ENCODE measurements around the gene IGFBP2.

IGFBP2 gene

DNA sequence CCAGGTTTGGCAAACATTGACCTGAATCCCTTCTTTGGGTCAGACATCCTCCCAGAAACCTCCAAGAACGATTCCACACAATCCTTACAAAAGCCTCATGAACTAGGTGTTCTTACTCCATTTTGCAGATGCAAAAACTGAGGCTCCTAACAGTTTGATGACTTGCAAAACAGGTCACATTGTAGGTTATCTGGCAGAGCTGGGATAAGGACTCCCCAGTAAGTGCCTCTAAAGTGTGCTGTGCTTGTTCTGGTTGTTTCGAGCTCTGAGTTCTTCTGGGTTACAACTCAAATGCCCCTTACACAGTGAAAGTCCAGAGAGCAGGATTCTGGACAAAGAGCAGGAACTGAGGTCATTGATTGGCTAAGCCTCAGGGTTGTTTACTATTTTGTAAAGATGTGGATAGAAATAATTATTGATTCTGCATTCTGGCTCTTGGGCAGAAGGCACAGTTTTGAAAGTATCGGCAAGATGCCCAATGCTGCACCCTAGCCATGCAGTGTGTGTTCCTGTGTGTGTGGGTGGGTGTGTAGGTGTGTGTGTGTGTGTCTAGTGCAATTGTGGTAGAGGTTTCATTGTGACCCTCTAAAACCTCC lies 17.0 kb upstream of the IGFBP2 start:
- no peak for DNase-seq

DNA sequence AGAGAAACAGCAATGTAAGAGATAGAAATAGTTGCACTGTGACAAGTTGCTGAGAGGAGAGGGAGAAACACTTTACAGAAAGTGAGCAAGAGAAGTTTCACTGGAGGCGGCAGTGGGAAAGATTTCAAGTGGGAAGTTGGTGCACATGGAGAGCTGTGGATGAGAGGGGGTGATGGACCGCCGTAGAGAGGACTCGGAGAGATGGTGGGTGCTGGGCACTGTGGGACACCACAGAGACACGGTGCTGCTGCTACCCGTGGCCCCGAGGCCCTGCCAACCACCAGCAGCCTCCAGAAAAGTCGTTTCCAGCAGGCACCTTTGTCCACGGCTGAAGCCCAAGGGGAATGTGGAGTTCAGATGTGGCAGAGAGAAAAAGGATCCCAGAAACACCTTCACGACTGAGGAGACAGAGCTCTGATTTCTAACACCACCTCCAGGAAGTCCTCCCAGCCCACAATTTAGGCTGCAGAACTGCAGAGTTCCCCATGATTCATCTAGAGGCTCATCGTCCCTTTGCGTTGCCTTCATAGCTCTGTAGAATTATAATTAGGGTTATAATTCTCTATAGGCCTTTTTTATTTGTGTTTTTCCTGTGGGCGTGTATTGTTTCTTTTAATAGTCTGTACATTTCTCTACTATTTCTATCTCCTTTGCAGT lies 15.9 kb upstream of the IGFBP2 start:
- DNase-seq: no peak

DNA sequence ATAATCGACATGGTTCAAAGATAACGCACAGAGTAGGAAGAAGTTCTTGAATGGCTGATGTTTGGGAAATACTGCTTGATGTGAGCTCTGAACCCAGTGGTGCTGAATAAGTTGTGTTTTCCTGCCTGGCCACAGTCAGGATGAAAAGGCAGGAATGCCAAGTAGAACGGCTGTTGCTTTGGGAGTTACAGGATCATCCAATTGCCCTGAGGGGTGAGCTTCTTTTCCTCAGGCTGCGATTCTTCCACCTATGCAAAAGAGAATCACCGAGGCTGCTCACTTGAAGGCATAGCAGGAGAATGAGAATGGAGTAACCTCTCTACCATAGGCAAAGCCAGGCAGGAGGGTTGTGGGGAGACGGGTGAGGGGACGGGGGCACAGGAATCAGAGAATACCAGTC lies 14.4 kb upstream of the IGFBP2 start:
- DNase-seq: no peak

DNA sequence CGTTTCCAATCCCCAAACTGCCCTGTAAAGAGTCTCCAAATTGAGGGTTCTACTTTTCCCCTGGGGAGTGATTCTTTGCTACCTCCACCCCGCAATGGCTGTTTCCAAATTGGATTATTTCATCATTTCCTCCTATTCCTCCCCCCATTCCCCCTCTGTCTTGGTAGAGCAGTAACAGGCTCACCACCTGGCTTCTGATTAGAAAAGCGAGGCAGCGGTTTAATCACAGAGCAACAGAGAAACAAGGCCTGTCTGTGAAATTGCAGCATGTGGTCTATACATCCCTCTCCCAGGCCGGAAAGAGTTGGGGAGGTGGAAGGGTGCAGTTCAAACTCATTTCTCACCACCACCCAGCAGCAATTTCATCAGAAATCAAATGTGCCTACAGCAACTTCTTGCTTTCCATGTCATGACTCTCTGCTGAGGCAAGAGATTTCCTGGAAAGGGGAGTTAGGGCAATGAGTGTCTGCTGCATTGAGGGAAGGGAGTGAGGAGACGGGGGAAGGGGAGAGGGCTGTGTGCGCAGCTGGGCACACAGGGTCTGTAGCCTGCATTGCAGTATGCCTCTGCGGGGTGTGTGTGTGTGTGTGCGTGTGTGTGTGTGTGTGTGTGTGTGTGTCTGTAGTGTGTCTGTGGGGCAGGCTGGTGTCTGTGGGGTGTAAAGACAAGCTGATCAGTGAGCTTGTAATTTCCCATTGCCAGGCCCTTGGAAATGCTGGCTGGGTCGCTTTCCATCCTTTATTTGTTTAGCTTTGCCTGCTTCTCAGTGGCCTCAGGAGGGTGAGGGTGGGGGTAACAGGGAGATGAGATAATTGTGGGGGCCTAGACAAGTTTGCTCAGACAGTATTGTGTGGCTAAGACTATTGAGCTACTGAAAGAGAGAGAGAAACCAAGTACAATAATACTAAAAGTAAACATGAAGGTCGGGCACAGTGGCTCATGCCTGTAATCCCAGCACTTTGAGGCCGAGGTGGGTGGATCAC lies 13.5 kb upstream of the IGFBP2 start:
- DNase-seq: no peak

DNA sequence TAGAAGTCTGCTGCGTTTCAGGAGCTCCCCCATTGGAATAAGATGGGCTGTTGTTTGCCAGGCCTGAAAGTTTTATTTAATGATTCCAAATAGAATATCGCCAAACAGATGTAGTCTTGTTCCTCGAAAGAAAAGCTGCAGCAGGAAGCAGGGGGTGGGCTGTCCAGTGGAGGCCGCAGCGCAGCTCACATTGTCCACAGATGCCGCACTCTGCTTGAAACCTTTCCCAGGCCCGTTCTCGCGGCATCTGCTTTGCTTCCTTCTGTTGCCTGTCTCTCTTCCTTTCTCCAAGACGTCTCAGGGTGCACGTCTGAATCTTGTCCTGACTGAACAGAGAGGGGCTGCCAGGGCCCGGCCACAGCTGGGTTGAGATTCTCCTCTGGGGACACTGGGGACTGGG lies 12.4 kb upstream of the IGFBP2 start:
- DNase-seq: no peak

GRCh38 chr2:216621292-216621691 lies 11.9 kb upstream of the IGFBP2 start:
- no peak for DNase-seq

DNA sequence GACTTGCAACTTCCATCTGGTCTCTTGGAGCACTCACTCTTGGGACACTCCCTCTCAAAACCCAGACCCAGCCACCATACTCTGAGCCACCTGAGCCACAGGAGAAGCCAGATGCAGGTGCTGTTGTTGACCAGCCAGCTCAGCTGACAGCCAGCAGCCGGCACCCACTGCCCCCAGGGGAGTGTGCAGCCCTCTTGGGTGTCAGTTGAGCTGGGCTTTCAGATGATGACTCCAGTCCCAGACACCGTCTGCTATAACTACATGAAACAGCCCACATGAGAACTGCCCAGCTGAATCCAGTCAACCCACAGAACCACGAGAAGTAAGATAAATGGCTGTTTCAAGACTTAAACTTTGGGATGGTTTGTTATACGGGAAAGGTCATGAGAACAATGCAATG lies 10.7 kb upstream of the IGFBP2 start:
- no peak for DNase-seq

GRCh38 chr2:216624251-216624650 lies 9.0 kb upstream of the IGFBP2 start:
- no peak for DNase-seq

DNA sequence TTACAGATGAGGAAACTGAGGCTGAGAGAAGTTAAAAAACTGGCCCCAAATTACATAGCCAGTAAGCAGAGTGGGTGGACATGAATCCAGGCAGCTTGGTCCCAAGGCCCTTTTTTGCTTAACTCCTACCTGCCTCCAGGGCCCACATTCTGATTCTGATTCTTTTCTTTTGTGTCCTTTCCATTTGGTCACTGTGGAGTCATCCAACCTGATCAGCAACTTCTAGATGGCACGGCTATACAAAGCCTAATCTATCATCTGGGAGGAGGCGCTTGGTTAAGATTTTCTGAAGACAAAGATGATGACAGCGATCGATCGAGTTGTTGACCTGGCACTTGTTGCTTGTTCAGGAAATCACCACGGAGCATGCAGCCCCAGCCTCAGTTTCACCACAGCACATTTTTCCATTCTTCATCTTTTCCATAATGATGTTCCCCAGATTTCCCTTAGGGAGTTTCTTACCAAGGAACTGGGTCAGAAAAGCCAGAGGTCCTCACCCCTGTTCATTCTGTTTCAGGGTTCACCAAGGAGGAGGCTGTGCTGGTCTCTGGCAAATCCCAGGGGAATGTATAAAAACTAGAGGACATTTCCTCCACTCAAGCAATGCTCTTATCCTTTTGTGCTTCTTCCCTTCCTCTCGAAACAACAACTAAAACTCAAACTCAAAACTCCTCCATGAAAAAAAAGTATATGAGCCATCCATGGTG lies 6.9 kb upstream of the IGFBP2 start:
- no peak for DNase-seq

DNA sequence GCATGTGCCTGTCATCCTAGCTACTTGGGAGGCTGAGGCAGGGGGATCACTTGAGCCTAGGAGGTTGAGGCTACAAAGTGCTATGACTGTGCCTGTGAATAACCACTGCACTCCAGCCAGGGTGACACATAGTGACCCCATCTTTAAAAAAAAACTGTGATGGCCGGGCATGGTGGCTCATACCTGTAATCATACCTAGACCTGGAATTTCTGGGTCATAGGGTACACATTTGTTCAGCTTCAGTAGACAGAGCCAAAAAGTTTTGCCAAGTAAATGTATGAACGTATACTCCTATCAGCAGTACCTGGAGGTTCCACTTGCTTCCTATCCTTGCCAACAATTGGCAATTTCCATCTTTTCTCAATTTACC lies 6.4 kb upstream of the IGFBP2 start:
- DNase-seq: no peak

- no peak for DNase-seq
These were observed 3.4 kb upstream of the IGFBP2 start for GRCh38 chr2:216629784-216630183.

DNA sequence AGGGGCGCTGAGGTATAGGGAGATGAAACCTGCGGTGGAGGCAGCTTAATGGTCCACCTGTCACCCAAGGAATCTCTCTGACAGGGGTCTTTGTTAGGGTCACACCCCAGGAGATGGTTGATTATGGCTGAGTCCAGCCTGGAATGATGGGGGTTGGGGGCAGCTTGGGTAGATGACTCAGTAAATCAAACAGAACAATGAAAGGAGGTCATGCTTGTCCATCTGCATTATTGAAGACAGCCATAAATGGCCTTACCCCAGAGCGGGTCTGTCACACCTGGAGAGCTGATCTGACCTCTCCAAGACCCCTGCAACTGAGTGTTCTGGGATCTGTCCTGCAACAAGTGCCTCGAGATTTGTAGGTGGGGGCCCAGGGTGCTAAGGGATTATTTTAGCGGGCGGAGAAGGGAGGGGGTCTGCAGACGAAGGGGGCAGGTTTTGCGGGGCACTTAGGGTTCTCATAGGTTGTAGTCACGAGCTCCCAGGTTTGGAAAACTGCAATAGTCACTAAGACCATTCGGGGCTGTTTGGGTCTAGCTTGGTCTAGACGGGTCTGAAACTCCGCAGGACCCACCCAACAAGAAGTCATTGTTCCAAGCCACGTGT lies 771 bp upstream of the IGFBP2 start:
- no peak for DNase-seq

GRCh38 chr2:216633616-216634369 lies 573 bp downstream of the IGFBP2 start:
- DNase-seq: no peak

- no peak for DNase-seq
These were observed 1.3 kb downstream of the IGFBP2 start for GRCh38 chr2:216634370-216635148.

DNA sequence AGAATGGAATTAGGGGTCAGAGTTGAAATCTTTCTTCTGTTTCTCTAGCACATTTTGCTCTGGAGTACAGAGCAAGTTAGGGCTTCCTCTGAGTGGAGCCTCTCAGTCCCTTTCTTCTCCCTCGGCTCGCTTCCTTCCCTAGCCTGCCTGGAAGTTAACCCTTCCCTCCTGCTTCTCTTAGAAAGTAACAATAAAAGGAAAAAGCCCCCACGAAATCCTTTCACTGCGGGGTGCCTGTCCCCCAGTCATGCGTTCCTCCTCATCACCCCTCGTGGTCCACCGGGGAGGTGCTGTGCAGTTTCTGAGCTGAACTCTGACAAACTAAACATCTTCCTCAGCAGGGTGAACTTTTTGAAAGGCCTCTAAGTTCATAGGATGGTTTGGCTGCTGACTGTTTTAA lies 2.0 kb downstream of the IGFBP2 start:
- DNase-seq: no peak

DNA sequence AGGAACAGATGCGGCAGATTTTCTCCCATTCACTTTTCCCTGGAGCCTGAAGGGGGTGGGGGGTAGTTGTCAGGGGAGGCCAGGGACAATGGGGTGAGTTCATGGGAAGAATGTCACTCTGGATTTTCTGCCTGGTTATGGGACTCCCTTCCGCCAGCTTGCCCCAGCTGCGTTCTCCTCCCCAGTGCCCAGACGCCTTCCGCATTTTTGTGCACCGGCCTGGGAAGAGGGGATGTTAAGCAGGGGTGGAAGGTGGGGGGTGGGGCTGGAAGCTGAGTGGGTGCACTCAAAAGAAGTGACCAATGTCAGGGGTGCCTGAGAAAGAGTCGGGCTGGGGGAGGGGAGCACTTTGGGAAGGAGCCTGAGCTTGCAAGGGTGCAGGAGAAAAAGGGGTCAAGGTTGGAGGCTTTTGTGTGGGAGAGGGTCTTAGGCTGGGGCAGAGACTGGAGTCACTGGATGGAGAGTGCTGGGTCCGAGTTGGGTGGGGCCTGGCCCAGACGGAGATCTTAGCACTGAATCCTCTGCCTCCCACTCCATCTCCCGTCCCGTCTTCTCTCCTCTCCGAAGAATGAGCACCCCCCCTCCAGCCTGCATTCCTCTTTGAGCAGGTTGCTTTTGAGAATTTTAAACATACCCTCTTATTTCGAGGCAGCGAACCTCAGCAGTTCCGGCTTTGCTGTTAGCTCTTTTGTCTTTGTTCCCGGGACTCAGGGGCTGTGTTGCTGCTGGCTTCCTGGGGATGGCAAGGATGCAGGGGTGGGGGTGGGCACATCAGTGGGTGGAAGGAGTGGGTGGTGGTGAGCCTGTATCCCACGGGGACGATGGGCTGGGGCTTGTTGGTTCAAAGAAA lies 2.7 kb downstream of the IGFBP2 start:
- no peak for DNase-seq

DNA sequence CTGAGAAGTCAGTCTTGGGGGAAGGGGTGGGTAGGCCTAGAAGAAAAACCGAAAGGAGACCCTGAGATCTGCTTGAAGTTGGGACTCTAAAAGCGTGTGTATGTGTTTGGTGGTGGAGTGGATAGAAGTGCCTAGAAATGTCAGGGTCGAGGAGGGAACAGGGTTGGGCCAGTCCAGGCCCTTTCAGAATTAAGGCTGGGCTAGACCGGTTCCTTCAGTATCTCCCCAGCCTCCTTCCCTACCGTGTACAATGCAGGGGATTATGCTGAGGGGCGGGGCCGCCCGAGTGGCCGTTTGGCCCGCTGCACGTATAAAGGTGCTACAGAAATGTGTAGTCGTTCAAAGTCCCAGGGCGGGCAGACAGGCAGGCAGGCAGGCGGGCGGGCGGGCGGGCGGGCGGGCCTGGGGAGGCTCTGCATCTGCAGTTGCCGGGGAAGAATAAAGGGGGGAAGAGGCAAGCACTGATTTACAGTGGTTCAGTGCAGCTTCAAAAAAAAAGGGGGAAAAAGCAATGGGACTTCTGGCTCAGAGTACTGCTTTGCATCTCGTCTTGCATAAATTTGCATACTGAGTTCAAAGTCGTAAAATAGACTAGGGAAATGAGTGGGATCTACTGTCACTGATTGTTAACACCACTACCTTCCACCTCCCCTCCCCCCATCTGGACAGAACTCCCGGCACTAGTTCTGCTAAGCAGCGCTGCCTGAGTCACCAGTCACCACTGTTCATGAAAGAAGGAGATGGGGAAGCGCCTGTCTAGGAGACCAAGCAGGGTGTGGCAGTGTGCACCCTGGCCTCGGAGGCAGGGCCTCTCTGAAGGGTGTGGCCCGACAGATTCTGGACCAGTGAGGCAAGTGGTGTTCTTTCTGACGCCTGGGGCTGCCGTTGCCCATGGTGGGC lies 3.6 kb downstream of the IGFBP2 start:
- DNase-seq: no peak

- DNase-seq: no peak
These were observed 4.3 kb downstream of the IGFBP2 start for GRCh38 chr2:216637472-216637871.

- DNase-seq: no peak
These were observed 10.9 kb downstream of the IGFBP2 start for GRCh38 chr2:216643986-216644659.
